Stimulated activated CD4-positive, alpha-beta T cell treated with anti-CD3 and anti-CD28 coated beads, Interleukin-4, amount 100 ng/mL, for 1 hour (primary cell): ENCODE results near the gene SCML1.
A peak's percentile ranks its signal among the peaks of the same experiment; 100 is the strongest.

Source experiments
- DNase-seq: peaks from one replicate; pipeline ENCODE4 v3.0.0-alpha.2; 2020

Gene SCML1

GRCh38 chrX:17736856-17737709 is at the start of gene SCML1:
TSS of gene SCML1 (plus strand) at chrX:17737493. CDS start at chrX:17744187, 6,694 bp downstream.
- DNase-seq: peak; percentile 86

GRCh38 chrX:17687648-17688047 is 49.6 kb upstream of the SCML1 start:
- no peak for DNase-seq

- peak; percentile 3 for DNase-seq
Measured at GRCh38 chrX:17689971-17690409, 47.3 kb upstream of the SCML1 start.

GRCh38 chrX:17692709-17693346 is 44.5 kb upstream of the SCML1 start:
- DNase-seq: no peak

- no peak for DNase-seq
Measured at GRCh38 chrX:17697191-17697590, 40.1 kb upstream of the SCML1 start.

- DNase-seq: no peak
Measured at GRCh38 chrX:17700976-17701375, 36.3 kb upstream of the SCML1 start.

- DNase-seq: no peak
Measured at GRCh38 chrX:17703201-17703600, 34.1 kb upstream of the SCML1 start.

- no peak for DNase-seq
Measured at GRCh38 chrX:17705211-17705610, 32.1 kb upstream of the SCML1 start.

GRCh38 chrX:17706676-17707075 is 30.6 kb upstream of the SCML1 start:
- no peak for DNase-seq

- no peak for DNase-seq
Measured at GRCh38 chrX:17707731-17708130, 29.6 kb upstream of the SCML1 start.

- no peak for DNase-seq
Measured at GRCh38 chrX:17710871-17711301, 26.4 kb upstream of the SCML1 start.

GRCh38 chrX:17713288-17713687 is 24.0 kb upstream of the SCML1 start:
- no peak for DNase-seq

GRCh38 chrX:17718649-17719165 is 18.6 kb upstream of the SCML1 start:
- no peak for DNase-seq

GRCh38 chrX:17719711-17720110 is 17.6 kb upstream of the SCML1 start:
- DNase-seq: no peak

- no peak for DNase-seq
Measured at GRCh38 chrX:17721715-17722114, 15.6 kb upstream of the SCML1 start.

GRCh38 chrX:17725181-17725580 is 12.1 kb upstream of the SCML1 start:
- DNase-seq: no peak

GRCh38 chrX:17732138-17732783 is 5.0 kb upstream of the SCML1 start:
- DNase-seq: no peak

GRCh38 chrX:17735406-17735805 is 1.9 kb upstream of the SCML1 start:
- DNase-seq: no peak

- no peak for DNase-seq
Measured at GRCh38 chrX:17736478-17736855, 826 bp upstream of the SCML1 start.

- no peak for DNase-seq
Measured at GRCh38 chrX:17737710-17737985, 355 bp downstream of the SCML1 start.

GRCh38 chrX:17737986-17738713 is 857 bp downstream of the SCML1 start:
- DNase-seq: peak; percentile 21

- no peak for DNase-seq
Measured at GRCh38 chrX:17738737-17739535, 1.6 kb downstream of the SCML1 start.
